ENCODE data around the gene ANKRD12.

ANKRD12 gene

GRCh38 chr18:9189491-9189890 lies 52.9 kb downstream of the ANKRD12 start:
- no peak for DNase-seq

DNA sequence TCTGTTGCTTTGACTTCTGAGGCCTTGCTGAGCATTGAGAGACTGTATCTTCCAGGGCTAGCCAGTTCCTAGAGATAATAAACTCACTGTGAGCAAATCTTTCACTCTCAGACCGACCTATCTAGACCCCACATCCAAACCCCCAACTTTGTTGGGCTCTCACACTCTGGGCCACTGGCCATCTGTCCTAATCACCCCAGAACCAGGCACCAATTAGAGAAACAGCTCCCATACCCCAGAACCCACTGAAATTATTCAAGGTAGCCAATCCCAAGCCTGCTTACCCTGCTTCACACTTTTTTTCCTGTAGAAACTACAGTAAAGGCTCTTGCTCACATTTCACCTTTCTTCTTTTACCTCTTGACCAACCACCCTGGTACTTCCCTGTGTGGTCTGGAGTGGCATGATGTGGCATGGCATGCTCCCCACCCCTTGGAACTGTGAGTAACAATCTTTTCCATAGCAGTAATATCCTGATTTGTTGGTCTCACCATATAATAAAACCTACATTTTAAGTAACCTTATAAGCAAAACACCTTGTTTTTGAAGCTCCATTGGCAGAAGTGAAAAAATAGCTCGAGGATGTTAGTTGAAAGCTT lies 55.2 kb downstream of the ANKRD12 start:
- no peak for DNase-seq

- DNase-seq, result no peak
Measured at GRCh38 chr18:9193031-9193430, 56.5 kb downstream of the ANKRD12 start.

- DNase-seq, result no peak
Measured at GRCh38 chr18:9196568-9196967, 60.0 kb downstream of the ANKRD12 start.

DNA sequence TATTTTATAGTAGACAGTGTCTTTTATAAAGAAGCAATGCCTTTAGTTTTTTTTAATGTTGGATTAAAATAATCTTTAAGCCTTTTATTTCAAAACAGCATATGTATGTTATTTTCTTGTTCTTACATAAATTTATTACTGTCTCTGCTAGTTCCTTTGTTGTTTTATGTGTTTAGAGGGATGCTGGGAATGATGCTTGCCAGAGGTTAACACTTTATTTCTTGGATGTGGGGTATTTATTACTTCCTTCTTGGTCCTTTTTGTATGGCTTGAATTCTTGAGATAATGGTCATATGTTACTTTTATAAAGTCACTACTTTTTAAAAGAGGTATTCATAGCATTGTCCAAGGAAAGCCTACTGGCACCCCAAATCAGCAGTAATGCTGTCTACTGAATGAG lies 63.1 kb downstream of the ANKRD12 start:
- no peak for DNase-seq

DNA sequence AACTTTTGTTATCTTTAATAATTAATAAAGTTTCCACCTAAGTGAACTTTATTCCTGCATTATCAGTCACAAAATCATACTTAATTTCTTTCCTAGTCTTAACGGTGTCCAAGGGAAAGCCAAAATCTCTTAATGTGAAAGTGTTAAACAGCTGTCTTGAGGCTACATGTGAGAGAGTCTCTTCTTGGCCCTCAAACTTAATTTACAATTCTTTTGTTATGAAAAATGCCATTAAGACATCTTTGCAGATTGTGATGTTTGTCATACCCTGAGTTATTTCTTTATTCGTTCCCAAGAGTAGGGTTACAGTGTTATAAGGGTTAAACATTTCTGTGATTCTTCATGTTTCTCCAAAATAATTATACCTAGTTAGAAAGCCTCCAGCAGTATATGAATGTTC lies 64.6 kb downstream of the ANKRD12 start:
- no peak for DNase-seq

DNA sequence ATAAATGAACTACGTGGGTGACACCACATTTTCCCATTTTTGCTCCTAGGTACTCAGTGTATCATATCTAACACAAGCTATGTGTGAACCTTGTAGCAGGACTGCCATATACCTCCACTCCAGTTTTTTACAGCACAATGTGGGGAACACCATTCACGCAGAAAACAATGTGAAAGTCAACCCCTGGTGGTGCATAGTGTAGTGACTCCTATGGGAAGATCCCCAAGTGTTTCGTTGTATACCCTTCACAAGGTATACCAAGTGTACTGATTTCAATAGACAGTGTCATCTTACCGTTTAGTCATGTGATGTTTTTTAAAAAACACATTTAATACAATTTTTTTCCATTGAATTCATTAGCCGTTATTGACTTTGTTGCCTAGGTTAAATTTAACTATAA lies 68.1 kb downstream of the ANKRD12 start:
- DNase-seq, result no peak

DNA sequence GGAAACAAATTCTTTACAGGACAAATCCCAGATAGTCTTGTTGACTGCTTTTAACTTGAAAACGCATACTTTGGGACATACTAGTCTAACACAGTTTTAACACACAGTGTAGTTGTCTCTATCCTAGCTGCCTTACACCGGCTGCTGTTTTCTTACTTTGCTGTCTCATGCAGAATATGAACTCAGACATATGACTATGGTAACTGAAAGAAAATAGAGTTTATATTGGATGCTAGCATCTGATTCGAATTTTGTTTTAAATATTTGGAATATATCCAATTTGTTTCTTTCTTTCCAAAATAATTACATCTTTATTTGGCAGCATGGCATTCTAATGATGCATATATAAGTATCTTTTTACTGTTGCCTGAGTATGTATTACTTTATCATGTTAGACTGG lies 69.8 kb downstream of the ANKRD12 start:
- no peak for DNase-seq

GRCh38 chr18:9209279-9209678 lies 72.7 kb downstream of the ANKRD12 start:
- no peak for DNase-seq

GRCh38 chr18:9210966-9211365 lies 74.4 kb downstream of the ANKRD12 start:
- no peak for DNase-seq

GRCh38 chr18:9211955-9212354 lies 75.4 kb downstream of the ANKRD12 start:
- DNase-seq, result no peak

GRCh38 chr18:9215221-9215933 lies 78.8 kb downstream of the ANKRD12 start:
- DNase-seq, result no peak

DNA sequence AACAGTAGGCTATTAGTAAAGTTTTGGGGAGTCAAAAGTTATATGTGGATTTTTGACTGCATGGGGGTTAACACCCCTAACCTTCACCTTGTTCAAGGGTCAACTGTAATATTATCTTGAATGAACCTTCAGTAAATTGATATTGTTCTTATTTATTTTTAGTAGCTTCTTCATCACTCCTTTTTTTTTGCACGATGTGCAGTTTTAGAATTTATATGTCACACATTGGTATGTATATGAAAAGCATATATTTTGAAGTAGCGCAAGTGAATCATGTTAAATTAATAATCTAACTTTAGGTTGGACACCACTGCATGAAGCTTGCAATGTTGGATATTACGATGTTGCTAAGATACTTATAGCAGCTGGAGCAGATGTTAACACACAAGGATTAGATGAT lies 79.9 kb downstream of the ANKRD12 start:
- no peak for DNase-seq

GRCh38 chr18:9217743-9218451 lies 81.3 kb downstream of the ANKRD12 start:
- no peak for DNase-seq

GRCh38 chr18:9221040-9221439 lies 84.5 kb downstream of the ANKRD12 start:
- no peak for DNase-seq

DNA sequence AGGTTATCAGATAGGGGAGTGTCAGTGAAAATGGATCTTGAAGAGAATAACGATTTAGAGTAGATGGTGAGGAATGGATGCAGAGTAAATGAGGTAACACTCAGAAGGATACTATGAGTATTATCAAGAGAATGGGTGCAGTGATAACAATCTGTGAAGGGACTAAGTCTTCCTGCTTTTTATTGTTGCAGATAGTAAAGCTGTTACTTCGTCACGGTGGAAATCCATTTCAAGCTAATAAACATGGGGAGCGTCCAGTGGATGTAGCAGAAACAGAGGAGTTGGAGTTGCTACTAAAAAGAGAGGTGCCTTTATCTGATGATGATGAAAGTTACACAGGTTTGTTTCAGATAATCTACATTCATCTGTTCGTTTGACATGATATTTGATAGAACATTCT lies 85.1 kb downstream of the ANKRD12 start:
- DNase-seq, result no peak

DNA sequence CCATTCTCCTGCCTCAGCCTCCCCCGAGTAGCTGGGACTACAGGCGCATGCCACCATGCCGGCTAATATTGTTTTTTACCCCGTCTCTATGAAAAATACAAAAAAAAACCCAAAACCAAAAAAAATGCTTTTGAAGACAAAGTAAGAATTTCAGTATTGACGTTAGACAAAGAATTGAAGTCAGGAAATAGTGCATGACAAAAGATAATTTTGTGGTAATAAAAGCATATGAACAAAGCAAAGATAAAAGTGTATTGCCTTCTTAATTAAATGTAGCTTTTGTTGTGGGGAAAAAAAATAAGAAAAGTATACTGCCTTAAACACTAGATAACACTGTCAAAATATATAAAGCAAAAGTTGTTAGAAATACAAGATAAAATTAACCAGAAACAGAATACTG lies 86.8 kb downstream of the ANKRD12 start:
- no peak for DNase-seq

GRCh38 chr18:9226463-9226862 lies 89.9 kb downstream of the ANKRD12 start:
- no peak for DNase-seq

DNA sequence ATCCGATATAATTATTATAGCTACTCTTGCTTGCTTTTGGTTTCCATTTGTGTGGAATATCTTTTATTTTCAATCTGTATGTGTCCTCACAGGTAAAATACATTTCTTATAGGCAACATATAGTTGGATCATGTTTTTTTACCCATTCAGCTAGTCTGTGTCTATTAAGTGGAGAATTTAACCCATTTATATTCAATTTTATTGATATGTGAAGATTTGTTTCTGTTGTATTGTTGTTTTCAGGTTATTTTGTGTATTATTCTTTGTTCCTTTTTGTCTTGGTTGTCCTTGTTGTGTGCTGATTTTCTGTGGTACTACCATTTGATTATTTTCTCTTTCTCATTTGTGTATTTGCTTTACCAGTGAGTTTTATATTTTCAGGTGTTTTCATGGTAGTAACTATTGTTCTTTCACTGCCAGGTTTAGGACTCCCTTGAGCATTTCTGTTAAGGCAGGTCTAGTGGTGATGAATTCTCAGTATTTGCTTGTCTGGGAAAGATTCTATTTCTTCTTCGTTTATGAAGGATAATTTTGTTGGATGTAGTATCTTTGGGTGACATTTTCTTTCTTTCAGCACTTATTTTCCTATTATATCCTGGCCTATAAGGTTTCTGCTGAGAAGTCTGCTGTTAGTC lies 95.4 kb downstream of the ANKRD12 start:
- DNase-seq, result no peak

DNA sequence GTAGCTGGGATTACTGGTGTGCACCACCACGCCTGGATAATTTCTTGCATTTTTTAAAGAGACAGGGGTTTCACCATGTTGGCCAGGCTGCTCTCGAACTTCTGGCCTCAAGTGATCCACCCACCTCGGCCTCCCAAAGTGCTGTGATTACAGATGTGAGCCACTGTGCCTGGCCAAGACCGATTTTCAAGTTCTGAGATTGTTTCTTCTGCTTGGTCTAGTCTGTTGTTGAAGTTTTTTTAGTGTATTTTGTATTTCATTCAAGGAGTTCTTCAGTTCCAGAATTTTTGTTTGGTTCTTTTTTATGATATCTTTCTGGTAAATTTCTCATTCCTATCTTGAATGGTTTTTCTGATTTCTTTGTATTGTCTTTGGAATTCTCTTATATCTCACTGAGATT lies 96.4 kb downstream of the ANKRD12 start:
- no peak for DNase-seq

DNA sequence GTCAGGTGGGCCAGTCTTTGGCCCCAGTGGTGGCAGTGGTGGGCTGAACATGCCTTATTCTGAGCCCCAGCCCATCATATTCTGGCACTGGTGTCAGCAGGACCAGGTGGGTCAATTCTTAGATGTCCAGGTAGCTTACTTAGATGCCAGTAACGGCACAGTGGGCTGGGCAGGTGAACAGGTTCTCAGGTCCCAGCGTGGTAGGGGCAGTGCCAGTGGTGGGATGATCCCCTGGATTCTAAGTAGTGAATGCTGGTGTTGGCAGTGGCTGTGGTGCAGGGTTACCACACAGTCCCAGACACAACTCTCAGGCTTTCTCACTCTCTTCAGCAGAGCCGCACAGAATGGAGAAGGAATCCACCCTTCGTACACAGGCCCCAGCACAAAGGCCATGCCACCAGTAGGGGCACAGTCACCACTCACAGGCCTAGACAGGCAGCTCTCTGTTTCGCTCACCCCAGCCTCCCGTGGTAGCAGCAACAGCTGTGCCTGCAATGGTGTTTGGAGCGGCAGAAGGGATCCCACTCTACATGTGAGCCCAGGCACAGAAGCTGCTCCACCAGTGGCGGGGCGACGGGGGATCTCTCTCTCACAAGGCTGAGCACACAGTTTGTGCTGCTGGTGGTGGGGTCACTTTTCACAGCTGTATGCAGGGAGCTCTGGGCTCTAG lies 97.3 kb downstream of the ANKRD12 start:
- DNase-seq, result no peak

GRCh38 chr18:9234528-9234927 lies 97.9 kb downstream of the ANKRD12 start:
- DNase-seq, result no peak

DNA sequence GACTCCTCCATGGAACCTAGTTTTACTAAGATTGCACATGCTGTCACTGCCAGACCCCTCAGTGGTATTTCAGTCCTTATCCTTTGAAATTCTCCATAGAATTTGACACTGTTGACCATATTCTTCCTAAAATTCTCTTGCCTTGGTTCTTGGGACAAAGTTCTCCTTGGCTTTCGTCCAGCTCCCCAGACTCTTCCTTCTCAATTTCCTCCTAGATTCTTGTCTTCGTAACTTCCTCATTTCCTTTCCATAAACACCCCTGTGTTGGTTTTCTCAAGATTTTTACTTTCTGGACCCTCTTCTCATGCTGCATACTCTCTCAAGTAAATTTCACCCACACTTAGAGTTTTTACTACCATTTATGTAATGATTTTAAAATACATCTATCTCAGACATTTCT lies 101.4 kb downstream of the ANKRD12 start:
- no peak for DNase-seq

Measured in activated naive CD4-positive, alpha-beta T cell (primary cell).